Activated effector memory CD4-positive, alpha-beta T cell treated with Interleukin-2 at 50 U/mL for 16 hours (primary cell): ENCODE data around the gene EDA.

Experiments
- DNase-seq: peaks from one replicate; pipeline ENCODE4 v3.0.0-alpha.2; 2020

The EDA gene

GRCh38 chrX:70082723-70083122, 466.8 kb downstream of the EDA start:
- DNase-seq = no peak

GRCh38 chrX:70084592-70085240, 468.8 kb downstream of the EDA start:
- DNase-seq = no peak

GRCh38 chrX:70087857-70088630, 472.1 kb downstream of the EDA start:
- no peak for DNase-seq

- no peak for DNase-seq
Measured at GRCh38 chrX:70088751-70089150, 472.8 kb downstream of the EDA start.
